Pulmonary artery endothelial cell (primary cell): Measurements from ENCODE around the gene NSRP1. TPM values are rescaled to one million over a fixed set of nuclear protein-coding genes. Genes with fewer than 3 reads are reported as not detected.
"Not testable (repeated sequence)": the region's sequence is repeated elsewhere in the genome, so short reads cannot be mapped to it uniquely, and the experiment has no call there.

Source experiments
- DNase-seq: peaks from one replicate; pipeline ENCODE4 v3.0.0-alpha.2; 2011; ENCODE audit warnings: low read depth, low spot score
- total RNA-seq: library from RNA; depleted of rRNA; stranded (reverse); fragments of >200 nt; gene quantifications from 2 replicates; pipeline ENCODE4 v1.2.3, GENCODE V29; 2014

The NSRP1 gene
- total RNA-seq, 1 donor from 2014 or later: 11.0 TPM

GRCh38 chr17:30118635-30119034 lies 2.0 kb downstream of the NSRP1 start:
- not testable (repeated sequence) for DNase-seq

- no peak for DNase-seq
These were observed 7.7 kb downstream of the NSRP1 start for GRCh38 chr17:30124273-30124796.

DNA sequence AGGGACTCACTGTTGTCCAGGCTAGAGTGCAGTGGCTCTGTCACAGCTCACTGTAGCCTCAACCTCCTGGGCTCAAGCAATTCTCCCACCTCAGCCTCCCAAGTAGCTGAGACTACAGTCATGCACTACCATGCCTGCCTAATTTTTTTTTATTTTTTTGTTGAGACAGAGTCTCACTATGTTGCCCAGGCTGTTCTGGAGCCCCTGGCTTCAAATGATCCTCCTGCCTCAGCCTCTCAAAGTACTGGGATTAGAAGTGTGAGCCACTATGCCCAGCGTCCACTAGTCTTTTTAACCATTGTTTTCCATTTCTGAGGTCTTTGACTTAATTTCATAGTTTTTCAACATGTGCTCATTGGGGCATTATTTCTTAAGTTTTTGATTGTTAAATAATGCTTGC lies 13.5 kb downstream of the NSRP1 start:
- DNase-seq: no peak

DNA sequence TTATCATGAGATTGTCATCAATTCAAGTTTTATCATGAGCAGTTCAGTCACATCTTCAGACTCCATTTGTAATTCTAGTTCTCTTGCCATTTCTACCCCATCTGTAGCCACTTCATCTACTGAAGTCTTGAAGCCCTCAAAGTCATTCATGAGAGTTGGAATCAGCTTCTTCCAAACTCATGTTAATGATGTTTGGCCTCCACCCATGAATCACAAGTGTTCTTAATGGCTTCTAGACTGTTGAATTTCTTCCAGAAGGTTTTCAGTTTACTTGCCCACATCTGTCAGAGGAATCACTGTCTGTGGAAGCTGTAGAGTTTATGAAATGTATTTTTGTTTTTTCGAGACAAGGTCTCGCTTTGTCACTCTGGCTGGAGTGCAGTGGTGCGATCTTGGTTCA lies 16.0 kb downstream of the NSRP1 start:
- no peak for DNase-seq

- DNase-seq: no peak
These were observed 16.6 kb downstream of the NSRP1 start for GRCh38 chr17:30133197-30133596.

DNA sequence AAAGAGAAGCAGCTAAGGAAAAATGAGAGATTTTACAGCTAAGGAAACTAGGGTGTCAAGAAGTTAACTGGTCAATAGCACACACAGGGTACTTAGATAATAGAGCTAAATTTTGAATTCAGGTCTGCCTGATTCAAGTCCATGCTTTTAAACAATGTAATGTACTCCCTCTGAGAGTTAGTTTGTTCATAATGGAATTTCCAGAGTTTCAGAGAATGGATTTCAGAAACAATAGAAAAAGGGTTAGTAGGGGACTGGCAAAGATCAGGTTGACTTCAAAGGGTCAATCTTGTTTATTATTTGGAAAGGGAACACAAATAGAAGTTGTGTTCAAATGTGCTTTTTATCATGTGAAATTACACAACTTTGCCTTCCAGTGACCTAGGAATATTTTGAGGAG lies 17.9 kb downstream of the NSRP1 start:
- no peak for DNase-seq

DNA sequence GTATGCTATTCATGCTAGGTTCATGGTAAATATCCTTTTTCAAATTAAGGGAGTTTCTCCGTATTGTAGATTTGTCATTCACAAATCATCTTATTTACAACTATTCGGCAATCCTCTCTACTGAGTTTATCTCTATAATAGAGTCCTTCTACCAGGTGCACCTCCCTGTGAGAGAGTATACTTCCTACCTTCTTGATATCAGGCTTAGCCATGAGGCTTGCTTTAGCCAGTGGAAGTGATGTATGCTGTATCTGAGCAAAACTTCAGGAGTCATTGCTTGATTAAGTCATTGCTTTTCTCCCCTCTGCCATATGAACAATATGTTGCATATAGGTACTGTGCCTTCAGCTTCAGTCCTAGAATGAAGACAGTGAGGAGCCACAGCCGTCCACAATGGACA lies 20.5 kb downstream of the NSRP1 start:
- no peak for DNase-seq

- DNase-seq: not testable (repeated sequence)
These were observed 31.2 kb downstream of the NSRP1 start for GRCh38 chr17:30147860-30148259.

DNA sequence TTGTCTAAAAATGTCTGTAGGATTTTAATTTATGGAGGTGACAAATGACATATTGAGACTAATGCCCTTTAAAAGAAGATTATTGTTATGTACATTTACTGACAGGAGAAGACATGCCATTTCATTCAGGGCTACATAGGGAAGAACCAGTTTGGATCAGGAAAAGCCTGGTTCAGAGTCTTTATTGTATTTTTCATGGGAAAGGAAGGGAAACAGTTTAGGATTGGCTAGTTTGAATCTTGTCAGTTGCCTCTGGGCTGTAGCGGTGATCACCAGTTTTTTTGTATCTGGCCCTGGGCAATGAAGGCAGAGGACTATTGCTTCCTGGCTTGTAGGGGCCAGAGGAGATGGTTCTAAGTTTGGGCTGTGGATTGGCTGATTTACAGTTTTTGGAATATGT lies 31.8 kb downstream of the NSRP1 start:
- no peak for DNase-seq

DNA sequence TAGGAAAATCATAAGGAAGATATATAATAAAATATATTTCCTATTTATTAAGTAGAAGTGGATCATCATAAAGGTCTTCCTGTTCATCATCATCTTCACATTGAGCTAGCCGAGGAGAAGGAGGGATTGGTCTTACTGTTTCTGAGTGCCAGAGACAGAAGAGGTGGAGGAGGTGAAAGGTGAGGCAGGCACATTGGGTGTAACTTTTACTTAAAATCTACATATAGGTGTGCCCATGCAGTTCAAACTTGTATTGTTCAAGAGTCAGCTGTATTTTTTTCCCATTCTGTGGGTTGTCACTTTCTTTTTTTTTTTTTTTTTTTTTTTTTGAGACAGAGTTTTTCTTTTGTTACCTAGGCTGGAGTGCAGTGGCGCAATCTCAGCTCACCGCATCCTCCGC lies 34.9 kb downstream of the NSRP1 start:
- DNase-seq: no peak

DNA sequence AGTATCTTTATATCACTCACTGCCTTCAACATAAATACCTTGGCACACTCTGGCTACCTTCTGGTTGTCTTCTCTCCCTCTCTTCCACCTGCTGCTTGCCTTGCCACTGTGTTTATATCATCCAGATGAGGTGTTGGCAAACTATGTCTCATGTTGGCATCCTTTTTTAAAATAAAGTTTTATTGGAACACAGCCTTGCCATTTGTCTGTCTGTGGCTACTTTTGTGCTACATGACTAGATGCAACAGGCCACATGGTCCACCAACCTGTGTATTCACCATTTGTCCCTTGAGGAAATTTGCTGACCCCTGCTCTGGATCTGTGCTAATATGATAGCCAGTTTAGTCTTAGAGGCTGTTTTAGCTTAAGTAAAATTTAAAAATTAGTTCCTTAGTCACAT lies 36.8 kb downstream of the NSRP1 start:
- DNase-seq: no peak

DNA sequence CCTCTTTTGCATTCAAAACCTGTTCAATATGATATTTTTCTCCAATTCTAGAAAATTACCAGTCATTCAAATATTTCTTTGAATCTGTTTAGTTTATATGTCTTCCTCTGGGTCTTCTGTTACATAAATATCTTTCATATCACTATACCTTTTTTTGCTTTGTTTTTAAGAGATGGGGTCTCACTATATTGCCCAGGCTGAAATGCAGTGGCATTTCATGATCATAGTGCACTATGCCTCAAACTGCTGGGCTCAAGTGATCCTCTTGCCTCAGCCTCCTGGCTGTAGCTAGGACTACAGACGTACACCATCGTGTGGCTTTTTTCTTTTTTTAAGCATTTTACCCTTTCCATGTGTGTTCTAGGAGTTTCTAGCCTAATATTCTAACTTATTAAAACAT lies 38.8 kb downstream of the NSRP1 start:
- no peak for DNase-seq

- DNase-seq: no peak
These were observed 42.4 kb downstream of the NSRP1 start for GRCh38 chr17:30158896-30159625.

DNA sequence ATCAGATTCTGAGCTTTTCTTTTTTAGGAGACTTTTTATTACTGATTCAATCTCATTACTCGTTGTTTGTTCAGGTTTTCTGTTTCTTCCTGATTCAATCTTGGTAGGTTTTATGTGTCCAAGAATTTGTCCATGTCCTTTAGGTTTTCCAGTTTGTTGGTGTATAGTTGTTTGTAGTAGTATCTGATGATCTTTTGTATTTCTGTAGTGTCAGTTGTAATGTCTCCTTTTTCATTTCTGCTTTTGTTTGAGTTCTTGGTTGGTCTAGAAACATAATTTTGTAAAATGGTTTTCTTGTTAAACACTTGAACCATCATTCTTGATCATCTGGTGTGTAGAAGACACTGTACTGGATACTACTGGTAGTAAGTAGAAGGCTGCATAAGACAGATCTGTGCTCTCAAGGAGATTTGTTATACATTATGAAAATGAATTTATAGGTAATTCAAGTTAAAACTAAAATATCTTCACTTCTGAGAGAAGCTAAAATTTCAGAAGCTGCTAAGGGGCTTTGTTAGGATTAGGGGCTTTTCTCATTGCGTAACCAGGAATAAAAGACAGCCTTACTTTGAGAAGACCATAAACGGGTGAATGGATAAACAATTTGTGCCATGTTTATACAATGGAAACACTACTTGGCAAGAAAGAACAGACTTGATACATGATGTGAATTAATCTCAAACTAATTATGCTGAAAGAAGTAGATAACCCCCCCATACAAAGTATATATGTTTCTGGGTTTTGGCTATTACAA lies 44.0 kb downstream of the NSRP1 start:
- no peak for DNase-seq

DNA sequence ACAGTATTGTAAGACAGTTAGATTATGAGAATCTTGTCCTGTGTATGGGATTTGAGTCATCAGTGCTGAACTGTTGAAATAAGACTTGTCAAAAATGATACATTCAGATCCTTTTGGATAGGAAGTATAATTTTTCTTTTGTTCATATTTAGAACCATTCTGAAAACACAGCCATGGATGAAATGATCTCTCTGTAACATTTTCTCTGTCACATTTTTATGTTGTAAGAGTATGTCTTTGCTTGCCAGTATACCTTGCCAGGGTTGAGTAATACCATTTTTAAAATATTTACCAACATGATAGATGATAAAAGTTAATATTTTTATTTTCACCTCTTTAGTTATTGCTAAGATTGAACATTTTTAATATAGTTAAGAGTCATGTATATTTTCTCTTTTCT lies 45.0 kb downstream of the NSRP1 start:
- DNase-seq: no peak

GRCh38 chr17:30164531-30164930 lies 47.9 kb downstream of the NSRP1 start:
- no peak for DNase-seq

GRCh38 chr17:30165147-30165546 lies 48.5 kb downstream of the NSRP1 start:
- DNase-seq: no peak

DNA sequence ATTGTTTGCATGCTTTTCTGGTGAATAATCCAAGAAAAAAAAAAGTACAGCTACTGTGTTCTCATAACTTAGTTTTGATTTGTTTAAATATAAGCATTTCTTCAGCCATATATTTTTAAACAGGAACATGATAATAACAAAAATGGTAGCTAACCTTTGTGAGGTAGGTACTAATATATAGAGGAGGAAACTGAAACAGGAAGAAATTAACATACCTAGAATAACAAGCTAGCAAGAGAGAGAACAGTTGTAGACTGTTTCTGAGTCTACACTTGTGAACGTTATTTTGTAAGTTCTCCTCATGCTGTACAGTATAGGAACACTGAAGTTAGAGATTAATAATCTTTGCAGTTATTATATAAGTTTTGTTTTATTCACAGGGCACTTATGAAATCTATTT lies 49.3 kb downstream of the NSRP1 start:
- DNase-seq: no peak

- no peak for DNase-seq
These were observed 53.9 kb downstream of the NSRP1 start for GRCh38 chr17:30170415-30170987.

GRCh38 chr17:30172560-30172959 lies 55.9 kb downstream of the NSRP1 start:
- DNase-seq: no peak

- no peak for DNase-seq
These were observed 57.0 kb downstream of the NSRP1 start for GRCh38 chr17:30173649-30174048.

DNA sequence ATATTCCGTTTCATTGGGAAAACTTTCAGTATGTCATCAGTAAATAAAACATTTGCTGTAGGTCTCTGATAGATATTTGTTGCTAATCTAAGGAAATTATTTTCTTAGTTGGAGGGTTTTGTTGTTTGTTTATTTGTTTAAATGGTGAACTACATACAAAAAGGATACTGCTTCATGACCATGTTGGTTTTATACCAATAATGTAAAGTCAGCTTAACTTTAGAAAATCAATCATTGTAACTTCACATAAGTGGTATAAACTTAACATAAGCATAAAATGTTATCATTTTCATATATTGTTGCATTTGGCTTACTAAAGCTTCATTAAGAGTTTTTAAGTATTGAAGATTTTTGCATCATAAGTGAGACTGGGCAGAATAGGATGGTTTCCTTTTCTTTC lies 57.9 kb downstream of the NSRP1 start:
- no peak for DNase-seq

DNA sequence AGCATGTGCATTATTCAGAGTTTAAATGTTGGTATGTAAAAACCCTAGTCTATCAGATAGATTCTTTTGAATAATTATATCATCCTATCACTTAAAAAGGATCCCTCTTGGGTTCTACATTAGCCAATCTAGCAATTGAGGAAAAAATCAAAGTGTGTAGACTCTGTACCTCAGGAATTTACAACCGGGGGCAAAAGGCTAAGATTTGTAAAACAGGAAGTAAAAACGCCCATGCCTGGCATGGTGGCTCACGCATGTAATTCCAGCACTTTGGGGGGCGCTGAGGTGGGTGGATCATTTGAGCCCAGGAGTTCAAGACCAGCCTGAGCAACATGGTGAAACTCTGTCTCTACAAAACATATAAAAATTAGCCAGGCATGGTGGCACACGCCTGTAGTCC lies 60.2 kb downstream of the NSRP1 start:
- DNase-seq: no peak
